Calu3 (cell line): ENCODE measurements around the gene GRAMD2A. TPM values are rescaled to one million over a fixed set of nuclear protein-coding genes. Genes with fewer than 3 reads are reported as not detected.

ENCODE experiments used
- BruUV-seq: library from RNA; stranded (reverse); fragments of 400-500 nt; replicated peaks from 2 replicates; lab custom pipeline; 2021; lab: Mats Ljungman, UMichigan
- CTCF ChIA-PET: fragments of 300-600 bp; sonication (Branson Sonifier 250); formaldehyde crosslinking; loops from one replicate; lab custom pipeline; 2022; ENCODE audit warnings: antibody characterized with exemption; lab: Charles Lee
- DNase-seq: peaks from one replicate; pipeline ENCODE4 v3.0.0; 2022
- H3K27ac Mint-ChIP-seq: one replicate; pipeline ENCODE4 v1.8.0; 2022; ENCODE audit warnings: mixed read lengths; ENCODE audit not compliant: unreplicated experiment
- H3K27me3 Mint-ChIP-seq: one replicate; pipeline ENCODE4 v1.8.0; 2022; ENCODE audit warnings: mixed read lengths; ENCODE audit not compliant: unreplicated experiment
- H3K36me3 Mint-ChIP-seq: one replicate; pipeline ENCODE4 v1.8.0; 2022; ENCODE audit warnings: mild to moderate bottlenecking, moderate library complexity, mixed read lengths; ENCODE audit not compliant: insufficient read depth, unreplicated experiment
- H3K4me1 Mint-ChIP-seq: one replicate; pipeline ENCODE4 v1.8.0; 2022; ENCODE audit warnings: mild to moderate bottlenecking, low read depth, mixed read lengths; ENCODE audit not compliant: unreplicated experiment
- H3K4me3 Mint-ChIP-seq: one replicate; pipeline ENCODE4 v1.8.0; 2022; ENCODE audit warnings: mild to moderate bottlenecking, low read depth, moderate library complexity, mixed read lengths; ENCODE audit not compliant: unreplicated experiment
- H3K9me3 Mint-ChIP-seq: one replicate; pipeline ENCODE4 v1.8.0; 2022; ENCODE audit warnings: low read depth, mixed read lengths; ENCODE audit not compliant: unreplicated experiment
- intact Hi-C: fragments of 100-400 bp; cut with micrococcal nuclease; formaldehyde crosslinking; loops from one replicate; pipeline ENCODE4 v1.10.0; 2022; ENCODE audit not compliant: unreplicated experiment
- total RNA-seq: library from RNA; stranded (reverse); gene quantifications from 2 replicates; pipeline ENCODE4 v1.2.3, GENCODE V29; 2022
- TF ChIP-seq, protein P1 (sequence below): fragments of 200-600 bp; IDR thresholded peaks from one replicate; pipeline ENCODE4 v1.8.0; 2022; ENCODE audit warnings: antibody characterized with exemption; ENCODE audit not compliant: unreplicated experiment

The GRAMD2A gene
- total RNA-seq, 1 experiment from 2014 or later, result 2.2 TPM

- intact Hi-C loops, result loop anchor here (2.0 to 10.0 kb wide), 4 partner anchors 110 to 710 kb away; no protein-coding TSS in a partner anchor
- Mint-ChIP-seq H3K27ac (no peak overlapping the region), H3K4me3 (no peak overlapping the region), H3K27me3 (no peaks in the 10 kb centered on the region), H3K9me3 (no peaks in the 10 kb centered on the region), H3K4me1 (peaks cover 22% of the 10 kb centered on the region), H3K36me3 (peaks cover 15% of the 10 kb centered on the region)
- no peak for DNase-seq
- TF ChIP-seq, protein P1, sequence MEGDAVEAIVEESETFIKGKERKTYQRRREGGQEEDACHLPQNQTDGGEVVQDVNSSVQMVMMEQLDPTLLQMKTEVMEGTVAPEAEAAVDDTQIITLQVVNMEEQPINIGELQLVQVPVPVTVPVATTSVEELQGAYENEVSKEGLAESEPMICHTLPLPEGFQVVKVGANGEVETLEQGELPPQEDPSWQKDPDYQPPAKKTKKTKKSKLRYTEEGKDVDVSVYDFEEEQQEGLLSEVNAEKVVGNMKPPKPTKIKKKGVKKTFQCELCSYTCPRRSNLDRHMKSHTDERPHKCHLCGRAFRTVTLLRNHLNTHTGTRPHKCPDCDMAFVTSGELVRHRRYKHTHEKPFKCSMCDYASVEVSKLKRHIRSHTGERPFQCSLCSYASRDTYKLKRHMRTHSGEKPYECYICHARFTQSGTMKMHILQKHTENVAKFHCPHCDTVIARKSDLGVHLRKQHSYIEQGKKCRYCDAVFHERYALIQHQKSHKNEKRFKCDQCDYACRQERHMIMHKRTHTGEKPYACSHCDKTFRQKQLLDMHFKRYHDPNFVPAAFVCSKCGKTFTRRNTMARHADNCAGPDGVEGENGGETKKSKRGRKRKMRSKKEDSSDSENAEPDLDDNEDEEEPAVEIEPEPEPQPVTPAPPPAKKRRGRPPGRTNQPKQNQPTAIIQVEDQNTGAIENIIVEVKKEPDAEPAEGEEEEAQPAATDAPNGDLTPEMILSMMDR, result no peak
- no TSS peak for BruUV-seq
- CTCF ChIA-PET, result no interaction called here
Observed at GRCh38 chr15:72154316-72154715, 43.3 kb downstream of the GRAMD2A start.

GRCh38 chr15:72153269-72154000, 44.2 kb downstream of the GRAMD2A start:
- H3K36me3 Mint-ChIP-seq, result peaks cover 15% of the 10 kb centered on the region
- no peak overlapping the region for H3K4me3 Mint-ChIP-seq
- TF ChIP-seq, protein P1, result no peak
- BruUV-seq, result no TSS peak
- peaks cover 22% of the 10 kb centered on the region for H3K4me1 Mint-ChIP-seq
- CTCF ChIA-PET, result interaction anchor here (0.5 to 1.2 kb wide), 4 partner anchors 17 to 223 kb away, joined by 3 to 7 read pairs (median 4); no protein-coding TSS in a partner anchor
- no peaks in the 10 kb centered on the region for H3K27me3 Mint-ChIP-seq
- intact Hi-C loops, result loop anchor here (10.0 kb wide), 3 partner anchors 109 to 709 kb away; no protein-coding TSS in a partner anchor
- no peak for DNase-seq
- H3K9me3 Mint-ChIP-seq, result no peaks in the 10 kb centered on the region
- H3K27ac Mint-ChIP-seq, result no peak overlapping the region

DNA sequence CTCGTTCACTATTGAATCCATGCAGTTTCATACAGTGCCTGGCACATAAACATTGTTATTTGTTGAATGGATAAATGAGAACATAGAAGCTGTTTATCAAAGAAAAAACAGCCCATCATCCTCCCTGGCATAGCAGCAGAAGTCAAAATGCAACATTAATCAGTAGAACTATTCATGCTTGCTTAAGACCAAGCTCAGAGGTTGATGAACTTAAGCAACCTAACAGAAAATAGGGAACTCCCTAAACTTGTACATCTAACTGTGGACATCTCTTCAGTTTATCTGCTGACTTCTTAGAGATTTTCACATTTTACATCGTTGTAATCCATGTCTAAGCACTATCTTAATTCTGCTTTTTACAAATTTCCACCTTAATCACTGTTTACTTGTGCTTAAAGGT, 50.2 kb downstream of the GRAMD2A start:
- BruUV-seq, result no TSS peak
- Mint-ChIP-seq H3K4me3 (no peak overlapping the region), H3K27me3 (no peaks in the 10 kb centered on the region), H3K36me3 (no peaks in the 10 kb centered on the region), H3K9me3 (no peaks in the 10 kb centered on the region), H3K27ac (no peak overlapping the region), H3K4me1 (no peaks in the 10 kb centered on the region)
- TF ChIP-seq, protein P1, result no peak
- CTCF ChIA-PET, result interaction anchor here (0.6 kb wide), 1 partner anchor 36 kb away, joined by 3 read pairs; no protein-coding TSS in a partner anchor
- DNase-seq, result no peak
- intact Hi-C loops, result no loop called here

DNA sequence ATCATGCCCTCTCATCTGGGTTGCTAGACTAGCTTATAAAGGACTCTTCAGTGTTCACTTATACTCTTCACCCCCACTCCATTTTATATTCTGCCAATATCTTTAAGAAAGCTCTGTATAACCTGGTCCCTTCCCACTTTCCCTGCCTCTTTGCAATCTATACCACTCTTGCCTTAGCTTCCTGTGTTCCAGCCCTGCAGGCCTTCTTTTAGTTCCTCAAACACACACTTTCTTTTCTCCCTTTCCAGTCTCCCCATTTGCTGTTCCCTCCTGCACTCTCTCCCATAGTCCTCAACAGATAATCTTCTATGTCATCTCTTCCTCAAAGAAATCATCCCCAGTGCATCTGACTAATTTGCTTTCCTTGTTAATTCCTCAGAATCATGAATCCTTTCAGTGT, 50.7 kb downstream of the GRAMD2A start:
- Mint-ChIP-seq H3K36me3 (no peaks in the 10 kb centered on the region), H3K27ac (no peak overlapping the region), H3K27me3 (no peaks in the 10 kb centered on the region), H3K4me3 (no peak overlapping the region), H3K9me3 (no peaks in the 10 kb centered on the region), H3K4me1 (peaks cover under 1% of the 10 kb centered on the region)
- no TSS peak for BruUV-seq
- CTCF ChIA-PET, result interaction anchor here (0.6 kb wide), 1 partner anchor 36 kb away, joined by 3 read pairs; no protein-coding TSS in a partner anchor
- DNase-seq, result no peak
- intact Hi-C loops, result no loop called here
- TF ChIP-seq, protein P1, result no peak
